ENCODE data around the gene ARHGEF7. TPM values are rescaled to one million over a fixed set of nuclear protein-coding genes. Genes with fewer than 3 reads are reported as not detected.

ARHGEF7 gene
- total RNA-seq, 1 experiment from 2014 or later: 47.3 TPM

DNA sequence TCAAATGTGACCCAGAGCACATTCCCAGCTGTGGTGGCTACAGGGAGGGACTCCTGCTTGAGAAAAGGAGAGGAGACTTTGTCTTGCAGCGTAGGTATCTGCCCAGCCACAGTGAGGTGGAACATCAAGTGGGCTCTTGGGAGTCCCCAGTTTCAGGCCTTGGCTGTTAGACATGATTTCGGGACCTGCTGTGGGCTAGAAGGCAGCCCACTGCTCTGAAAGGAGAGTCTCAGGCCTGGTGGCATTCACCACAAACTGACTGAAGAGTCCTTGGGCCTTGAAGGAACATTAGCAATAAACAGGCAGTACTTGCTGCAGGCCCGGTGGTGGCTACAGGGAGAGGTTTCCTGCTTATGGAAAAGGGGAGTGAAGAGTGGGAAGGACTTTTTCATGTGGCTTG is 143.5 kb downstream of the ARHGEF7 start (continued):
- TF ChIP-seq, protein P1, sequence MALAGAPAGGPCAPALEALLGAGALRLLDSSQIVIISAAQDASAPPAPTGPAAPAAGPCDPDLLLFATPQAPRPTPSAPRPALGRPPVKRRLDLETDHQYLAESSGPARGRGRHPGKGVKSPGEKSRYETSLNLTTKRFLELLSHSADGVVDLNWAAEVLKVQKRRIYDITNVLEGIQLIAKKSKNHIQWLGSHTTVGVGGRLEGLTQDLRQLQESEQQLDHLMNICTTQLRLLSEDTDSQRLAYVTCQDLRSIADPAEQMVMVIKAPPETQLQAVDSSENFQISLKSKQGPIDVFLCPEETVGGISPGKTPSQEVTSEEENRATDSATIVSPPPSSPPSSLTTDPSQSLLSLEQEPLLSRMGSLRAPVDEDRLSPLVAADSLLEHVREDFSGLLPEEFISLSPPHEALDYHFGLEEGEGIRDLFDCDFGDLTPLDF (CRISPR knock-in tag; IDR thresholded peaks at IDR 0.05): no peak
- no peak for TF ChIP-seq CBFB (CRISPR knock-in tag; IDR thresholded peaks at IDR 0.05; ENCODE audit: low read depth)
- no peak for TF ChIP-seq ZNF416 (CRISPR knock-in tag; IDR thresholded peaks at IDR 0.05)
- TF ChIP-seq CREM (CRISPR knock-in tag; IDR thresholded peaks at IDR 0.05): no peak
- TF ChIP-seq, protein P2, sequence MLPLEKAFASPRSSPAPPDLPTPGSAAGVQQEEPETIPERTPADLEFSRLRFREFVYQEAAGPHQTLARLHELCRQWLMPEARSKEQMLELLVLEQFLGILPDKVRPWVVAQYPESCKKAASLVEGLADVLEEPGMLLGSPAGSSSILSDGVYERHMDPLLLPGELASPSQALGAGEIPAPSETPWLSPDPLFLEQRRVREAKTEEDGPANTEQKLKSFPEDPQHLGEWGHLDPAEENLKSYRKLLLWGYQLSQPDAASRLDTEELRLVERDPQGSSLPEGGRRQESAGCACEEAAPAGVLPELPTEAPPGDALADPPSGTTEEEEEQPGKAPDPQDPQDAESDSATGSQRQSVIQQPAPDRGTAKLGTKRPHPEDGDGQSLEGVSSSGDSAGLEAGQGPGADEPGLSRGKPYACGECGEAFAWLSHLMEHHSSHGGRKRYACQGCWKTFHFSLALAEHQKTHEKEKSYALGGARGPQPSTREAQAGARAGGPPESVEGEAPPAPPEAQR (CRISPR knock-in tag; IDR thresholded peaks at IDR 0.05): no peak
- TF ChIP-seq FOXK1 (CRISPR knock-in tag; IDR thresholded peaks at IDR 0.05): no peak
- no peak for TF ChIP-seq ATF1 (CRISPR knock-in tag; IDR thresholded peaks at IDR 0.05)
- no peak for TF ChIP-seq HMGA2 (CRISPR knock-in tag; IDR thresholded peaks at IDR 0.05)
- TF ChIP-seq, protein P3, sequence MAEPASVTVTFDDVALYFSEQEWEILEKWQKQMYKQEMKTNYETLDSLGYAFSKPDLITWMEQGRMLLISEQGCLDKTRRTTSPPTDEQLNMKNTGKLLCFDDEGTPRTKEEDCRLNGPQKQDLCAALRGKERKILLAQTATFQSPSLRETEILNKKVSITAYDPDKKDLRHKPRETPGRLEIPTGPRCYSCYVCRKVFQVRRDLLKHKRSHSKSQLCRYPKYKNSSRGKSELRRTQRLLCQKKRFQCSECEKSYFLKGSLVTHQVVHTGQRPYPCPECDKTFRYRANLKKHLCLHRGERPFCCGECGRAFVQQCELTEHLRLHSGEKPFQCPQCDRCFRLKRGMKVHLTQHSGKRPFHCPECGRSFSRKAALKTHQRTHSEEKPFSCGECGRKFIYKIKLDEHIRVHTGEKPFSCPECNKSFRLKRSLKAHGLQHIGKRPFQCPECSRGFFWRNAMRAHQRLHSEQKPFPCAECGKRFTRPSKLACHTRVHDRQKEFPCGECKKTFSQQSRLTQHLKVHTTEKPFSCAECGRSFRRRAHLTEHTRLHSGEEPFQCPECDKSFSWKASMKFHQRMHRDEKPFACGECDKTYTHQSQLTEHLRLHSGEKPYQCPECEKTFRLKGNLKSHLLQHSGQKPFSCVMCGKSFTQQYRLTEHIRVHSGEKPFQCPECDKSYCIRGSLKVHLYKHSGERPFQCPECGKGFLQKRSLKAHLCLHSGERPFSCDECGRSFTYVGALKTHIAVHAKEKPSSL (CRISPR knock-in tag; conservative IDR thresholded peaks at IDR 0.05): no peak

GRCh38 chr13:111259058-111259457 is 143.9 kb downstream of the ARHGEF7 start:
- no peak for DNase-seq (ENCODE audit: low spot score)
- peaks cover 27% of the 10 kb centered on the region for H3K36me3 Mint-ChIP-seq
- no peak overlapping the region for H3K4me3 Mint-ChIP-seq
- TF ChIP-seq ZNF232 (CRISPR knock-in tag; IDR thresholded peaks at IDR 0.05) (no peak), JUN (CRISPR knock-in tag; IDR thresholded peaks at IDR 0.05) (no peak), ZNF416 (CRISPR knock-in tag; IDR thresholded peaks at IDR 0.05) (no peak), OVOL2 (CRISPR knock-in tag; IDR thresholded peaks at IDR 0.05; ENCODE audit: borderline replicate concordance) (no peak), ELF4 (CRISPR knock-in tag; IDR thresholded peaks at IDR 0.05; ENCODE audit: low read depth) (no peak), JAZF1 (CRISPR knock-in tag; IDR thresholded peaks at IDR 0.05) (no peak), RELA (CRISPR knock-in tag; IDR thresholded peaks at IDR 0.05; ENCODE audit: borderline replicate concordance) (no peak), FOXP1 (CRISPR knock-in tag; IDR thresholded peaks at IDR 0.05; ENCODE audit: borderline replicate concordance) (no peak), ZNF317 (CRISPR knock-in tag; IDR thresholded peaks at IDR 0.05; ENCODE audit: borderline replicate concordance, low read depth) (no peak), TEAD4 (CRISPR knock-in tag; IDR thresholded peaks at IDR 0.05) (no peak), ETV6 (CRISPR knock-in tag; IDR thresholded peaks at IDR 0.05) (no peak), CREM (CRISPR knock-in tag; IDR thresholded peaks at IDR 0.05) (no peak), FOXP4 (CRISPR knock-in tag; IDR thresholded peaks at IDR 0.05) (no peak)
- TF ChIP-seq, protein P4, sequence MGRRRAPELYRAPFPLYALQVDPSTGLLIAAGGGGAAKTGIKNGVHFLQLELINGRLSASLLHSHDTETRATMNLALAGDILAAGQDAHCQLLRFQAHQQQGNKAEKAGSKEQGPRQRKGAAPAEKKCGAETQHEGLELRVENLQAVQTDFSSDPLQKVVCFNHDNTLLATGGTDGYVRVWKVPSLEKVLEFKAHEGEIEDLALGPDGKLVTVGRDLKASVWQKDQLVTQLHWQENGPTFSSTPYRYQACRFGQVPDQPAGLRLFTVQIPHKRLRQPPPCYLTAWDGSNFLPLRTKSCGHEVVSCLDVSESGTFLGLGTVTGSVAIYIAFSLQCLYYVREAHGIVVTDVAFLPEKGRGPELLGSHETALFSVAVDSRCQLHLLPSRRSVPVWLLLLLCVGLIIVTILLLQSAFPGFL (CRISPR knock-in tag; IDR thresholded peaks at IDR 0.05; ENCODE audit: borderline replicate concordance): no peak
- TF ChIP-seq, protein P5, sequence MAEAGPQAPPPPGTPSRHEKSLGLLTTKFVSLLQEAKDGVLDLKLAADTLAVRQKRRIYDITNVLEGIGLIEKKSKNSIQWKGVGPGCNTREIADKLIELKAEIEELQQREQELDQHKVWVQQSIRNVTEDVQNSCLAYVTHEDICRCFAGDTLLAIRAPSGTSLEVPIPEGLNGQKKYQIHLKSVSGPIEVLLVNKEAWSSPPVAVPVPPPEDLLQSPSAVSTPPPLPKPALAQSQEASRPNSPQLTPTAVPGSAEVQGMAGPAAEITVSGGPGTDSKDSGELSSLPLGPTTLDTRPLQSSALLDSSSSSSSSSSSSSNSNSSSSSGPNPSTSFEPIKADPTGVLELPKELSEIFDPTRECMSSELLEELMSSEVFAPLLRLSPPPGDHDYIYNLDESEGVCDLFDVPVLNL (CRISPR knock-in tag; IDR thresholded peaks at IDR 0.05; ENCODE audit: borderline replicate concordance, low read depth): no peak
- TF ChIP-seq, protein P6, sequence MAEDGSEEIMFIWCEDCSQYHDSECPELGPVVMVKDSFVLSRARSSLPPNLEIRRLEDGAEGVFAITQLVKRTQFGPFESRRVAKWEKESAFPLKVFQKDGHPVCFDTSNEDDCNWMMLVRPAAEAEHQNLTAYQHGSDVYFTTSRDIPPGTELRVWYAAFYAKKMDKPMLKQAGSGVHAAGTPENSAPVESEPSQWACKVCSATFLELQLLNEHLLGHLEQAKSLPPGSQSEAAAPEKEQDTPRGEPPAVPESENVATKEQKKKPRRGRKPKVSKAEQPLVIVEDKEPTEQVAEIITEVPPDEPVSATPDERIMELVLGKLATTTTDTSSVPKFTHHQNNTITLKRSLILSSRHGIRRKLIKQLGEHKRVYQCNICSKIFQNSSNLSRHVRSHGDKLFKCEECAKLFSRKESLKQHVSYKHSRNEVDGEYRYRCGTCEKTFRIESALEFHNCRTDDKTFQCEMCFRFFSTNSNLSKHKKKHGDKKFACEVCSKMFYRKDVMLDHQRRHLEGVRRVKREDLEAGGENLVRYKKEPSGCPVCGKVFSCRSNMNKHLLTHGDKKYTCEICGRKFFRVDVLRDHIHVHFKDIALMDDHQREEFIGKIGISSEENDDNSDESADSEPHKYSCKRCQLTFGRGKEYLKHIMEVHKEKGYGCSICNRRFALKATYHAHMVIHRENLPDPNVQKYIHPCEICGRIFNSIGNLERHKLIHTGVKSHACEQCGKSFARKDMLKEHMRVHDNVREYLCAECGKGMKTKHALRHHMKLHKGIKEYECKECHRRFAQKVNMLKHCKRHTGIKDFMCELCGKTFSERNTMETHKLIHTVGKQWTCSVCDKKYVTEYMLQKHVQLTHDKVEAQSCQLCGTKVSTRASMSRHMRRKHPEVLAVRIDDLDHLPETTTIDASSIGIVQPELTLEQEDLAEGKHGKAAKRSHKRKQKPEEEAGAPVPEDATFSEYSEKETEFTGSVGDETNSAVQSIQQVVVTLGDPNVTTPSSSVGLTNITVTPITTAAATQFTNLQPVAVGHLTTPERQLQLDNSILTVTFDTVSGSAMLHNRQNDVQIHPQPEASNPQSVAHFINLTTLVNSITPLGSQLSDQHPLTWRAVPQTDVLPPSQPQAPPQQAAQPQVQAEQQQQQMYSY (CRISPR knock-in tag; IDR thresholded peaks at IDR 0.05): no peak
- TF ChIP-seq, protein P7, sequence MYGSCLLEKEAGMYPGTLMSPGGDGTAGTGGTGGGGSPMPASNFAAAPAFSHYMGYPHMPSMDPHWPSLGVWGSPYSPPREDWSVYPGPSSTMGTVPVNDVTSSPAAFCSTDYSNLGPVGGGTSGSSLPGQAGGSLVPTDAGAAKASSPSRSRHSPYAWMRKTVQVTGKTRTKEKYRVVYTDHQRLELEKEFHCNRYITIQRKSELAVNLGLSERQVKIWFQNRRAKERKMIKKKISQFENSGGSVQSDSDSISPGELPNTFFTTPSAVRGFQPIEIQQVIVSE (CRISPR knock-in tag; IDR thresholded peaks at IDR 0.05; ENCODE audit: borderline replicate concordance): no peak
- ChIA-PET POLR2A (no interaction called here), CTCF (no interaction called here)
- H3K27ac Mint-ChIP-seq: no peak overlapping the region
- ATAC-seq: no peak
- H3K9me3 Mint-ChIP-seq: no peaks in the 10 kb centered on the region
- no peaks in the 10 kb centered on the region for H3K4me1 Mint-ChIP-seq
- H3K27me3 Mint-ChIP-seq (ENCODE audit: low read depth): no peaks in the 10 kb centered on the region
